Right hindlimb (tissue), 1 donor: ENCODE data around the gene PIM3.

ENCODE experiments used
- DNase-seq: peaks from one replicate; pipeline ENCODE4 v3.0.0-alpha.2; 2018

The PIM3 gene

GRCh38 chr22:49960159-49961004 lies at the start of gene PIM3:
Gene PIM3 (plus strand): TSS chr22:49960772. CDS start chr22:49960948, 176 bp downstream.
- peak; percentile 96 for DNase-seq

GRCh38 chr22:49911881-49912625 lies 48.5 kb upstream of the PIM3 start:
- DNase-seq: peak; percentile 11

- peak; percentile 11 for DNase-seq
Observed at GRCh38 chr22:49913026-49913425, 47.5 kb upstream of the PIM3 start.

GRCh38 chr22:49913446-49913845 lies 47.1 kb upstream of the PIM3 start:
- DNase-seq: peak; percentile 10

GRCh38 chr22:49914256-49914655 lies 46.3 kb upstream of the PIM3 start:
- DNase-seq: no peak

GRCh38 chr22:49915610-49916009 lies 45.0 kb upstream of the PIM3 start:
- peak; percentile 16 for DNase-seq

GRCh38 chr22:49916831-49917230 lies 43.7 kb upstream of the PIM3 start:
- DNase-seq: peak; percentile 21

GRCh38 chr22:49917974-49918910 lies 42.3 kb upstream of the PIM3 start, which contains the start of the genes ALG12 and CRELD2:
Gene ALG12 (minus strand): TSS chr22:49918438. CDS start chr22:49913765, 4,673 bp downstream.
Gene CRELD2 (plus strand): TSS chr22:49918634. CDS start chr22:49918770, 136 bp downstream.
- DNase-seq: peak; percentile 98

GRCh38 chr22:49918911-49919881 lies 41.4 kb upstream of the PIM3 start:
- no peak for DNase-seq

- no peak for DNase-seq
Observed at GRCh38 chr22:49920859-49921258, 39.7 kb upstream of the PIM3 start.

GRCh38 chr22:49921508-49922278 lies 38.9 kb upstream of the PIM3 start:
- DNase-seq: no peak

- no peak for DNase-seq
Observed at GRCh38 chr22:49922484-49922883, 38.1 kb upstream of the PIM3 start.

- no peak for DNase-seq
Observed at GRCh38 chr22:49922926-49923325, 37.6 kb upstream of the PIM3 start.

- no peak for DNase-seq
Observed at GRCh38 chr22:49923445-49923844, 37.1 kb upstream of the PIM3 start.

GRCh38 chr22:49924113-49924833 lies 36.3 kb upstream of the PIM3 start:
- no peak for DNase-seq

- DNase-seq: no peak
Observed at GRCh38 chr22:49925525-49926128, 34.9 kb upstream of the PIM3 start.

GRCh38 chr22:49926916-49927315 lies 33.7 kb upstream of the PIM3 start:
- DNase-seq: no peak

GRCh38 chr22:49927483-49928184 lies 32.9 kb upstream of the PIM3 start:
- no peak for DNase-seq

- no peak for DNase-seq
Observed at GRCh38 chr22:49928185-49928495, 32.4 kb upstream of the PIM3 start.
